NCI-H187 treated with DMSO at 0.1 percent for 48 hours (cell line): Measurements from ENCODE around the gene ZNF516.

Source experiments
- DNase-seq: peaks from one replicate; lab custom pipeline; 2025; lab: John Stamatoyannopoulos, UW

The ZNF516 gene

DNA sequence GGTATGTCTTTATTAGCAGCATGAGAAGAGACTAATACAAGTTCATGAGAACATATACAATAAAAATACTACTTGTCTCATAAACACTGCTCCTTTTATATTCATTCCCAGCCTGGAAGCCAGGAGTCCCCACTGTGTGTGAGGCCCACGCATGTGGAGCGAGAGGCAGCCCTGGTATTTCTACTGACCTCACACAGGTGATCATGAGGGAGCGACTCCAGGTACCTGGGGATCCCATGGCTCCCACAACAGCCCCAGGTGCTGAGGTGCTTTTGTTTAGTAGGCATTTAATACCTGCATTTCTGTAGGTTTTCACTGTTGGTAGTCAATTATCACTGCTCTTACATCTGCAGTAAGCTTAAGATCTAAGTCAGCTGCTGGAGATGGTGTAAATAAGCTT is 75.2 kb downstream of the ZNF516 start:
- DNase-seq, result no peak

DNA sequence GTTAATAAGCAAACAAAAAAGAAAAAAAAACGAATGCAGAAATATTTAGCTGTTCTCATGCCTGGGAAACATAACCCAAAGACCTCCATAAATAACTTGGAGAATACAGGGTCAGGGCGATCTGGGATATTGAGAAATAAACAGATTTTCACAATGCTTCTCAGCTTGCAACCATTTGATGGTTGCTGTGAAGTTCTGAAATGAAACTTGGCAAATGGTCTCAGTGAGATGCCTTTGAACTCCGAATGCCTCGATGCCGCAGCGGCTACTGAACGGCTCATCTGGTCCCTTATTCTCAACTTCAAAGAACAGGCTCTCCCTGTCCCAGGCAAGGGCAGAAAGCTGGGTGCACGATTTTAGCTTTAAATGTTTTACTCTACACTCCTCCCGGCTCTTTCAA is 78.1 kb downstream of the ZNF516 start:
- DNase-seq, result no peak

DNA sequence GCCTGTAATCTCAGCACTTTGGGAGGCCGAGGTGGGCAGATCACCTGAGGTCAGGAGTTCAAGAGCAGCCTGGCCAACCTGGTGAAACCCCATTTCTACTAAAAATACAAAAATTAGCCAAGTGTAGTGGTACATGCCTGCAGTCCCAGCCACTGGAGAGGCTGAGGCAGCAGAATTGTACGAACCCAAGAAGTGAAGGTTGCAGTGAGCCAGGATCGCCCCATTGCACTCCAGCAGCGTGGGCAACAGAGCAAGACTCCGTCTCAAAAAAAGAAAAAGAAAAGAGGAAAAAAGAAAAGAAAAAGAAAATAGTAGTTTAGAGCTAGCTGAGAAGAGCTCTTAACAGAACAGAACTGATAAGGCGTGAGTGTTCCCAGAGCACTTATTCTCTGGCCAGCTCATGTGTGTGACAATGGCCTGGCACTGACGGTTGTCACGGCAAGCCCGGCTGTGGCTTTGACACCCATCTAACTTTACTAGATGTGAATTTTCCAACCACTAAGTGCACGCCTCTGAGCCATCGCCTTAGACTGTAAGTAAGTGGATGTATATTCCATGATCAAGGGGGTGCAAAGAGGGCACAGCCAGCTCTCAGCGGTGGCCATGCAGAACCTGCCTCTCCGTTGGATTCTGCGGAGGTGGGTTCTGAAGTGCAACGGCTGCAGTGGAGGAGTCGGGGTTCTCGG is 80.0 kb downstream of the ZNF516 start:
- no peak for DNase-seq

DNA sequence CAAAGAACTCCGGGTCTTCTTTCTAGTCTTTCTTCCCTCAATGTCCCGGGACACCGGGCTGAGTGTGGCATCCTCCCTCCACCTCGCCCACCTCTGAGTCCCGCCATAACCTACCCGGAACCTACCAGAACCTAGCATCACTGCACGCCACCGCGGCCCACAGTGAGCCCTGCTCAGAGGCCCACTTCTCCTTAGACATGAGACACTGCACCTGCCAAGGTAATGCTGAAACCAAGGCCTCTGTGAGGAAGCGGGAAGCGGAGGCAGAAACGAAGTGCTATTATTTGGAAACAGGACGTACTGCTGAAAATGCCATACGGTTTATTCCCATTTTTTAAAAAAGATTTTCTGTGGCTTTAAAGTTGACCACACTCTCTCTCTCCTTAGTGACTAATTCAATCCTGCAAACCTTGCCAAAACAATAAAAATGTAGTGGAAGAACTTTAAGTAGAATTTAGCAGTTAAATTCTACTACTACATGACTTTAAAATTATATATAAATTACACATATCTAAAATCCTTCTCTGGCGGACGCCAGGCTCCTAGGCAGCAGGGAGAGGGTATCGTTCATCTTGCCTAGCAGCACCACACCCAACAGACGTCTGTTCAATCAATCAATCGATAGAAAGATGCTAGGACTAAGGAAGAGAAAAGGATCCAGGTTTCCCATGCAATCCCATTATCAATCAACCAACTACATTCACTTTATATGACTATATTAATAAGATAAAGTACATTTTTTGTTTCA is 82.0 kb downstream of the ZNF516 start:
- no peak for DNase-seq

DNA sequence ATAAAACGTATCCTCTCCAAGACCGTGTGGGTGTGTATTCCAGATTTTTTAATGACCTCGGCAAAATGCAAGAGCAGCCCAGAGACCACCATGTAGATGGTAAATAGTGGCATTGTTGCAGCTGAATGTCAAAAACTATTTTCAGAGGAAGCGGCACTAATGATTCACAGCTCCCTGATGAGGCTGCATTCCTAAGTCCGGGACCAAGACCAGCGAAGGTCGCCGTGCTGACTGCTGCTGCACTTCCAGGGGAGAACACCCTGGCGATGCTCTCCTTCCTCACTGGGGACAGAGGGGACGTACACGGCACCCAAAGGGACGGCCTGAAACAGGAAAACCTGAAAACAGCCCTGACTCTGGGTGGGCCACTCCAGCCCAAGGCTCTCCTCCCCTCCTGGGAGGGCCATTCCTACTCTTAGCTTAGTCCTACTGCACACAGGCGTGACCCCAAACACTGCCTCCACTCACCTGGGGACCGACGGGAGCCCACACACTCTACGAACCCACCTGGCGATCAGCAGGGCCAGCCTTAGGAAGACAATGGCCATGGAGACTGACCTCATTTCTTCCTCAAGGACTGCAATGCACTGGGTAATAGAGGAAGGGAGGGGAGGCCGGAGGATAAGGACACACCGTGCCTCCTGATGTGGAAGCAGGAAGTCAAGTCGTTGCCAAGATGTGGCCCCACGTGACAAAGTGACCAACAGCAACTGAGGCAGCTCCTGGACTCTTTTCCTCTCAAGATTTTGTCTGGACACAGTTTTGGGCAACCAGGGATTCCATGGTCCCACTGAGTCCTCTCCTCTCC is 82.8 kb downstream of the ZNF516 start:
- no peak for DNase-seq

DNA sequence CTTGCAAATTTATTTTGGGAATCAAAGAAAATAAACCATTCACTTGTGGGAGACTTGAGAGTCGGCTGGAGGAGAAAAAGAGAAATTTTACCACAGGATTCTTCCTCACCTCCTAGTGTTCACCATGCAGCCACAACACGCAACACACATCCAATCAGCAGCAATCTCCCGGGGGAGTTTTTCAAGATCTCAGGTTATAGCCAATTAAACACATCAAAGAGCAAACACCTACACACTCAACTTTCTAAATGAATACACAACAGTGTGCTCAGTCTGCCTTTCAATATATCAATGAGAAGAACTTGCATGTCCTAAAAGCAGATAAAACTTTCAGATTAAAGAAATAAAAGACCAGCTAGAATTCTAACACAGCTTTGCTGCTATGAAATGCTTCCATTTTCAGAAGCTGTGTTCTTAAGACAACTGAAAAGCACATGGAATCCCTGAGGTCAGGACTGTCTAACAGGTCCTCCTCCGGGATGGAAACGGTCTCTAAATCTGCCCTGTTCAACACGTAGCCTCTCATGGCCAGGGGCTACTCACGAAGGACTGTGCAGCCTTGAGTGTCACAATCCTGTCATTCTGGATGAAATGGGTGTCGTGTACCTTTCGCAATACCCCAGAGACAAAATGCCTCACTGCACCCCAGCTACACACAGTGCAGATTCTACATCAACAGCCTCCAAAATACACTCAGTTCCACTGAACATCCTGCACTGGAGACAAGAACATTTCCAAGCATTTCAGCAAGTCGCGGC is 84.2 kb downstream of the ZNF516 start:
- DNase-seq, result no peak

DNA sequence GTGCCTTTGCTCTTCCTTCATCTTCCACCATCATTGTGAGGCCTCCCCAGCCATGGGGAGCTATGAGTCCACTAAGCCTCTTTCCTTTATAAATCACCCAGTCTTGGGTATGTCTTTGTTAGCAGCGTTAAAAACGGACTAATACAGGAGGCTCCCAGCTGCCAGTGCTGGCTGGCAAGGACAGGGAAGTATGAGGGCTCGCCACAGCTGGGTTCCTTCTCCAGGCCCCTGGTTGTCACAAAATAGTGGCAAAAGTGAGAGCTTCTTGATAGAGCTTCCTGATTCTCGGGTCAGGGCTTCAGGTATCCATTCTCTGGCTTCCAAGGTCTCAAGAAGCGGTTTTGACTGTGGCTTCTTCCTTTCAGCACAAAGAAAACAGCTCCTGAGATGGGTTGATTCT is 85.0 kb downstream of the ZNF516 start:
- DNase-seq, result no peak

DNA sequence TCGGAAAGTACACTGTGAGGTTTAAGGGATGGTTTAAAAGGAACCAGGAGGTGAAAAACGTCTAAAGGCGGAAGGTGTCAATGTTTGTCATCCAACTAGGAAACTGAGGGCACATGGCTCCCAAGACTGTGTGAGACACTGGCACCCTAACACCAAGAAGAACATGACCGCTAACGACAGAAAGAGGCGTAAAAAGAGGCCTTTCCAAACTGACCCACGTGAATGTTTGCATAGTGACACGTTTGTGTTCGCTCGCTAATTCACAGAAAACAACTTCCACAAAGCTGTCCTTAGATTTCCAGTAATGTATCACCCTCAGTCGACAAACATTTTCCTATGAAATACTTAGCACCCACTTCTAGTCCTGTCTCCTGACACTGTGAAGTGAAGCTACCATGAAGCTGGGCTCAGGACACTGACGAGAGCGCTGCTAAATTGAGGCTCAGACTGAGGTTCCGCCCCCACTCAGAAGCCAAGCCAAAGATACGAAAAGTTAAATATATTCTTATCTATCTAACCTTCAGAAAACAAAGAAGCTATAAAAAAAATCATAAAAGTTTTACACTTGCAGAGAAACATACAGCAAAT is 86.5 kb downstream of the ZNF516 start:
- DNase-seq, result no peak

DNA sequence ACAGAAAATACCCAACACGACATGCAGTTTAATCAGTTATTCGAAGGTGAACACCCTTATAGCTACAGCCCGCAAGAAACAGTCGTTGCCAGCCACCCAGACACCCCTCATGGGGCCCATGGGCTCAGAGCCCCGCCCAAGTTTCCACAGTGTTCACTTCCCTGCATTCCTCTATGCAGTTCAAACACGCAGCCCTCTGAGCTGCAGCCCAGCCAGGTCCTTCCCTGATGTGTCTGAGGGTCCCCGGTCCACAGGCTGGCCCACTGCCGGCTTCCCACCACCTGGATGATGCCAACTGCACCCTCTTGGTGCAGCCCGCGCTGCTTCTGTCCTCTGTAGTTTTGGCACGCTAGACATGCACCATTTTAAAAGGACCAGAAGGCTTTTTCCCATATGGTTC is 87.4 kb downstream of the ZNF516 start:
- DNase-seq, result no peak

DNA sequence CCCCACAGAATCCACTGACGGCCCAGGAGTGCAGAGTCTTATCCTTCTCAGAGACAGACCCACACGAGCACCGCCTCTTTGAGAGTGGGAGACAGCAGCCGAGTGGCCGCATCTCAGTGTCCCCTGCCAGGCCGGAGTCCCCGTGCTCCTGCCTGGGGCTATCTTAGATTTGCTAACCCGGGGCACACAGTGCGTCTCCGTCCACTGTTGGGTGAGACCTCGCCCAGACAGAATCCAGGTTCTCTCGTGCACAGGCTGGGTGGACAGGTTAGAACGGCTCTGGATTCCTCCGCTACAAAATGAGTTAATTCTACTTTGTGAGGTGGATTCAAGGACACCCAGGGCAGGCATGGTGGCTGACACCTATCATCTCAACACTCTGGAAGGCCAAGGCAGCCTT is 88.3 kb downstream of the ZNF516 start:
- no peak for DNase-seq

DNA sequence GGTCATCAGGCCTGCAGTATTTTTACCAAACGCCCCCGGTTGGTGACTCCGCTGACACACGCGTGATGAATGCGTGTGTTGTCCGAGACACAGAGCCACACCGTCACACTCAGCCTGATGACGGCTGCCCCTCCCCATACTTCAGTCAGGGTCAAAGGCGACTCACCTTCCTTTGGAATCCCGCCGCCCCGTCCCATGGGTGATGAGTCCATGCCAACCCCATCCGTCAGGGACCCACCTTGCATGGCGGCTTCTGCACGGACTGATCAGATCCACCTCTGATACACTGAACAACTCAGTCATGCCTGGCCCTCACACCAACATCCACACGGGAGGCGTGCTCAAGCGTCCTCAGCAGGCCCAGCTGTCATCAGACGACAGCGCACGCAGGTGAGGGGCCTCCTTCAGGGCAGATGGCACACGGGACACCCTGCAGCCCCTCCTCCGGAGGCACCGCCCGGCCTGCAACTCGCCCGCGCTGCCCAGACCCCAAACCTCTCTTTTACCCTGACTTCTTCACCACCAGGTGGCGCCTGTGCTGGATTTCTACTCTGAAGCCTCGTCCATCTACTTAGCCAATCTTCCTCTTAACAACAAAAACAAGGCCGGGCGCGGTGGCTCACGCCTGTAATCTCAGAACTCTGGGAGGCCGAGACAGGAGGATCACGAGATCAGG is 89.2 kb downstream of the ZNF516 start:
- no peak for DNase-seq

DNA sequence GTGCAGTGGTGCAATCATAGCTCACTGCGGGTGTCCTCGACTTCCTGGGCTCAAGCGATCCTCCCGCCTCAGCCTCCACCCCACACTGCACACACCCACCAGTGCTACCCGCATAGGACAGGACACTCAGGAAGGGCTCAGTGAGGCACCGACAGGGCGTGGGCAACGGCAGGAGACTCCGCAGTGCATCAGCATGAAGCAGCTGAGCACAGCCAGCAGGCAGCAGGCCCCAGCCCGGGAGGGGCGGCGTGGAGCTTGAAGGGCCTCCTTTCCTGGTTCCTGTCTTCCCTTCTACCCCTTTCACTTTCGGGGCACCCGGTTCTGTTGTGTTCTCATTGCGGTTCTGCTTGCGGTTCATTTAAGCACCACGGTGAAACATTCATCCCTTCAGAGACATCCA is 89.8 kb downstream of the ZNF516 start:
- no peak for DNase-seq

DNA sequence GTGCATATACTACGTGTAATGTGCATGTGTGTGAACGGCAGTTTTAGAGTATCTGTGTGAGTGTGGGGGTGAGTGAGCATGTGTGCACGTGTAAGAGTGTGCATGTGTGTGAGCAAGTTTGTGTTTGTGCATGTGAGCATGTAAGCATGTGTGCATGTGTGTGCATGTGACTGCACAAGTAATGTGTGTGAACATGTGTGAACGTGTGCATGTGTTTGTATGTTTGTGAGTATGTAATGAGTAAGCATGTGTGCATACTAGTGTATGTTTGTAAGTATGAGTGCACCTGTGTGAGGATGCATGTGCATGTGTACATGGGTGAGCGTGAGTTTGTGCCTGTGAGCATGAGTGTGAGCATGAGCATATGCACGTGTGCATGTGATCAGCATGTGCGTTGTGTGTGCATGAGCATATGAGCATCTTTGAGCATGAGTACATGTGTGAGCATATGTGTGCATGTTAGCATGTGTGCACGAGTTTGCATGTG is 90.7 kb downstream of the ZNF516 start:
- no peak for DNase-seq

DNA sequence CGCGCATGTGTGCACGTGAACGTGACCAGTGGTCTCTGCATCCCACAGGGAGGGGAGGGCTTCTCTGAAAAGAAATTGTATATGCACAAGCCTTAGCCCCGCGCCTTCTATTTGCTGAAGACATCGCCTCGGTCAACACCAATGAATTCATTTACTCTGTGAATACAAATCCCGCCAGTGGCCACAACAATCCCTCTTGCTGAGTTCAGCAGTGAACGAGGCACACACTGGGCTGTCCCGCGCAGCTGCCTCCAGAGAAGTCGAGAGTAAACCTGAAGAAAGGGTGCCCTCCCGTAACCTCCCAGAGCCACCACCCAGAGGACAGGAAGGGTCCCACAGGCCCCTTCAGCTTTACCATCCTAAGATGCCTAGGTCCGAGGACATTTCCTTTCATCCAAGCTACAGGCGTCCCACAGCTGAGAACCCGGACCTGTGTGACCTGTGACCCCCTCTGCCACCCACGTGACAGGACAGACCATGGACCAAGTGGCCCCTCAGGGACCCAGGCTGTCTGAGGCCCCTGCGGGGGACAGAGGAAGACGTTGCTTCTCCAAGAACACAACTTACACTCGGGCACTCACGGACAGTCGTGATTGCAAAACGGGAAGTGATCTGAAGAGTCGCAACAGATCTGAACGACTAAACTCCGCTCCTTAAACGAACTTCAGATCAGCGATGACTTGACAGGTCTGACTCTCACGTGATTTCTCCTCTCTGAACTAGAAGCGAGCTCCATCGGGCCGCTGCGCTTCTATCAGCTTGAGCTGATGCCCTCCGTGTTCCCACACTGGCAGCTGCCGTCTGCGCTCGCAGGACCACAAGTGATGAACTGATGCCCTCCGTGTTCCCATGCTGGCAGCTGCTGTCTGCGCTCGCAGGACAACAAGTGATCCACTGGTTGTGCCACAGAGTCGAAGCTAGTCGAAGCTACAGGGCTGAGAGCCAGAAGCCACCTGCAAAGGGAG is 92.7 kb downstream of the ZNF516 start:
- DNase-seq, result no peak

DNA sequence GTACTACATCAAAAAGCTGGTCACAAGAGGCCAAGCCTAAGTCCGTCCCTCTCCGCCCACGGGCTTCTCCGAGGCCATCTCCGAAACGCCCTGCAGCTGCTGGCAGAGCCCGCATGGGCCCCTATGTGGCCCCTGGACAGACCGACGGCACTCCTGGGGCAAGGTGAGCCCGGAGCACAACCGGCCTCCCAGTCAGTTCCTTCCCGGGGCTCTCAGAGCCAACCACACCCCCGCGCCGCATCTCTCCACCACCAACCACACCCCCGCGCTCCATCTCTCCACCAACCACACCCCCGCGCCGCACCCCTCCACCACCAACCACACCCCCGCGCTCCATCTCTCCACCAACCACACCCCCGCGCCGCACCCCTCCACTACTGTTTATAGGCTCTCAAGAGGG is 93.5 kb downstream of the ZNF516 start:
- DNase-seq, result no peak

DNA sequence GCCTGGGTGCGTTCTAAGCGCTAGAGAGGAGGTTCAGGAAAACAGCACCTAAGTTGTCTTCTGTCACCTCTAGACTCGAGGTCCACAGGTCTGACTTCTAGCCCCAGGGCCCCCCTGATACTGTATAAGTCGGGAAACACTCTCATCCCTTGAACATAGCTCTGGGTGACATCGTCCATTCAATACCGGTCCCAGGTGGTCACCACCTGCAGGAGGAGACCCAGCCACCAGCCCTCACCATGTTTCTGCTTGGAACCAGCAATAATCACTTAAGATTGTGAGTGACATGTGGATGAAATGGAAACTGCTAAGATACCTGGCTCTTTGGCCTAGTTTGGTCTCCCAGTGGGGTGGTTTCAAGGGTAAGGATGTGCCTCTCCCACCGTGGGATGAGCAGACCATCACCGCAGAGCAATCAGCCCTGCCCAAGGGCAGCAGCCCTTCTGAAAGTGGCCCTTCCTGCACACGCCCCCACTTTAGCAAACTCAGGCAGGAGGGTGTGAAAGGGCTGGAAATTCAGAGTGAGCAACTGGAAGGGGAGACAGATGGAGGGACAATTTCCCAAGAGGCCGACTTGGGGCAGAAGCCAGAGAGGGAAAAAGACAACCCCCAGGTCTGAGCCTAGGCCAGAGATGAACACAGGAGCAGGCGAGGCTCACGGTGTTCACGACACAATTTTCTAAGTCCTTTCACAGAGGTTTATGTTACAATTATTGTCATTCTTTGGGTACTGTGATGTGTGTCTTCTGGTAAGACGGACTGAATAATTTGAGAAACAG is 95.2 kb downstream of the ZNF516 start:
- no peak for DNase-seq

DNA sequence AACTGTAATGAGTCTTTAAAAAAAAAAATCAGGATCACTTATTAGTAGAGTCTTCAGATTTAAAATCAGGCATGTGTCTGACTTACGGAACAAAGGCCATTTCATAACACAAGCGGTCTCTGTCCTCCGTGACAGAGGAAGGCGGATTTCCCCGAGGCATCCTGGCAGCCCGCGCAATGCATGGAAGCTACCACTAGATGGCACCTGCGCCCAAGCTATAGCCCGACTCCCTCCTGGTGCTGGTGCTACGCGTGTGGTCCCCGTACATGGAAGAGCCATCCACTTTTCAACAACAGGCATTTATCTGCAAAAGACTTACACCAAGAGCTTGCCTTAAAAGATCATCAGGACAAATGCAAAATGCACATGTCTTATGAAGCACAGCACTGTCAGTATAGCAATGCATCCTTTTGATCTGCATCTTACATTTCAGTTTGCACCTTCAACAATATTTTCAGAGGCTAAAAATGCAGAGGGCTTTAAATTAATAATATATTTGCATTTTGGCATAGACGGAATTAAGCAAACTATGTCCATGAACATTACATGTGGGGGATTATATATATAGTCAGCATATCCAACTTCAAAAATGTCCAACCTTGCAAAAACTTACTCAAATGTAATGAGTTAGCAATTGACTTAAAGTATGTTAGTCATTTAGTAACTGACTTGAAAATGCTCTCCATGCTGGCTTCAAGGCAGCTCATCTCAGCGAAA is 96.0 kb downstream of the ZNF516 start:
- no peak for DNase-seq

DNA sequence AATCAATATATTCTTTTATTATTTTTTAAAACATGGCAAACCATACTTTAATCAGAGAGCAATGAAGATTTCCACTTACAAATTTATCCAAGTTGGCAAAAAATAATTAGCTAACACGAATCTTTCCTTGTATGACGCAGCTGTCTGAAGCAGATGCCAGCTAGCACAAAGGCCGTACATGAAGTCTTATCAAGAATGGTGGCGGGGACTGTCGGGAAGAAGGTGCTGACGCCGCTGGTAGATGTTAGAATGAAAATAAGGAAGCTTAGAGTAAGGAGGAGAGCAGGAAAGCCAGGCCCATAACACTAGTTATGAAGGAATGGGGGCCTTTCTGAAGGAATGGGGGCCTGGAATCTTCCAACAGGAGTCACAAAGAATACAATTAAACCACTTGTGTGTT is 96.7 kb downstream of the ZNF516 start:
- DNase-seq, result no peak

DNA sequence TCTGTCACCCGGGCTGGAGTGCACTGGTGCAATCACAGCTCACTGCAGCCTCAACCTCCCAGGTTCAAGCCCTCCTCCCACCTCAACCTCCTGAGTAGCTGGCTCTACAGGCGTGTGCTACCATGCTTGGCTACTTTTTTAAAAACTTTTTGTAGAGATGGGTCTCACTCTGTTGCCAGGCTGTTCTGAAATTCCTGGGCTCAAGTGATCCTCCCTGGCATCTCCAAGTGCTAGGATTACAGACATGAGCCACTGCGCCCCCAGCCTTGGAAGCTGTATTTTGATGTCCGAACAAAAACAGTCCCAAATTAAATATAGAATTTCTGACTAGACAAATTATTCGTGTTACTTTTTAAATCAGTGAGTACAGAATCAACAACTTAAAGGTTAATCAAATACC is 97.4 kb downstream of the ZNF516 start:
- no peak for DNase-seq
